SK-N-SH treated with all-trans-retinoic acid at 6 μM for 48 hours (cell line): ENCODE data around the gene LRRC75A.

ENCODE experiments used
- ATAC-seq: fragments of 200-7000 bp; cut with Tn5 transposase; 3 replicates; pipeline ENCODE4 v1.9.1; 2020; ENCODE audit warnings: mild to moderate bottlenecking, moderate library complexity
- CREB5 ChIP-seq: fragments of 250-450 bp; sonication (Bioruptor Pico); IDR thresholded peaks from 2 replicates; pipeline ENCODE4 v1.5.1; 2020; ENCODE audit warnings: low read depth, mild to moderate bottlenecking, moderate library complexity
- CSDC2 ChIP-seq: fragments of 250-450 bp; sonication (Bioruptor Pico); IDR thresholded peaks from 2 replicates; pipeline ENCODE4 v1.5.0; 2020; ENCODE audit warnings: mild to moderate bottlenecking, moderate library complexity
- CSRNP3 ChIP-seq: fragments of 250-450 bp; sonication (Bioruptor Pico); IDR thresholded peaks from 2 replicates; pipeline ENCODE4 v1.5.1; 2021; ENCODE audit warnings: mild to moderate bottlenecking, moderate library complexity
- ESRRG ChIP-seq: fragments of 250-450 bp; sonication (Bioruptor Pico); IDR thresholded peaks from 2 replicates; pipeline ENCODE4 v1.6.1; 2021; ENCODE audit warnings: mild to moderate bottlenecking
- GLIS3 ChIP-seq: fragments of 250-450 bp; sonication (Bioruptor Pico); IDR thresholded peaks from 2 replicates; pipeline ENCODE4 v1.5.0; 2020; ENCODE audit warnings: mild to moderate bottlenecking, moderate library complexity
- ISL1 ChIP-seq: fragments of 250-450 bp; sonication (Bioruptor Pico); IDR thresholded peaks from 2 replicates; pipeline ENCODE4 v2.1.2; 2022; ENCODE audit warnings: mild to moderate bottlenecking, moderate library complexity
- OSR1 ChIP-seq: fragments of 250-450 bp; sonication (Bioruptor Pico); IDR thresholded peaks from 2 replicates; pipeline ENCODE4 v1.8.0; 2022; ENCODE audit warnings: moderate library complexity, mild to moderate bottlenecking, inconsistent platforms
- PATZ1 ChIP-seq: fragments of 250-450 bp; sonication (Bioruptor Pico); IDR thresholded peaks from 2 replicates; pipeline ENCODE4 v1.8.0; 2020; ENCODE audit warnings: mild to moderate bottlenecking, moderate library complexity, borderline replicate concordance
- POU6F1 ChIP-seq: fragments of 250-450 bp; sonication (Bioruptor Pico); IDR thresholded peaks from 2 replicates; pipeline ENCODE4 v1.8.0; 2021; ENCODE audit warnings: low read depth, mild to moderate bottlenecking, moderate library complexity, borderline replicate concordance
- PPARA ChIP-seq: fragments of 250-450 bp; sonication (Bioruptor Pico); IDR thresholded peaks from 2 replicates; pipeline ENCODE4 v1.5.0; 2020; ENCODE audit warnings: mild to moderate bottlenecking, borderline replicate concordance
- RARB ChIP-seq: fragments of 250-450 bp; sonication (Bioruptor Pico); IDR thresholded peaks from 2 replicates; pipeline ENCODE4 v1.8.0; 2021; ENCODE audit warnings: mild to moderate bottlenecking, moderate library complexity
- SNAI2 ChIP-seq: fragments of 250-450 bp; sonication (Bioruptor Pico); IDR thresholded peaks from 2 replicates; pipeline ENCODE4 v1.5.0; 2020; ENCODE audit warnings: mild to moderate bottlenecking, moderate library complexity
- TCF4 ChIP-seq: fragments of 250-450 bp; sonication (Bioruptor Pico); IDR thresholded peaks from 2 replicates; pipeline ENCODE4 v1.8.0; 2021; ENCODE audit warnings: mild to moderate bottlenecking, moderate library complexity, borderline replicate concordance
- TOX ChIP-seq: fragments of 250-450 bp; sonication (Bioruptor Pico); IDR thresholded peaks from 2 replicates; pipeline ENCODE4 v1.8.0; 2021; ENCODE audit warnings: mild to moderate bottlenecking, moderate library complexity, borderline replicate concordance
- TSHZ2 ChIP-seq: fragments of 250-450 bp; sonication (Bioruptor Pico); IDR thresholded peaks from 2 replicates; pipeline ENCODE4 v1.5.0; 2020; ENCODE audit warnings: mild to moderate bottlenecking, moderate library complexity
- ZFP3 ChIP-seq: fragments of 250-450 bp; sonication (Bioruptor Pico); IDR thresholded peaks from 2 replicates; pipeline ENCODE4 v1.5.0; 2020; ENCODE audit warnings: mild to moderate bottlenecking, moderate library complexity
- ZFP30 ChIP-seq: fragments of 450-650 bp; formaldehyde crosslinking; IDR thresholded peaks from 2 replicates; pipeline ENCODE4 v1.5.0; 2022; ENCODE audit warnings: mild to moderate bottlenecking, moderate library complexity
- ZNF565 ChIP-seq: fragments of 450-650 bp; formaldehyde crosslinking; conservative IDR thresholded peaks from 2 replicates; pipeline ENCODE4 v1.5.0; 2020; ENCODE audit warnings: low read depth, mild to moderate bottlenecking, moderate library complexity
- ZNF70 ChIP-seq: fragments of 450-650 bp; formaldehyde crosslinking; IDR thresholded peaks from 2 replicates; pipeline ENCODE4 v1.5.0; 2020; ENCODE audit warnings: mild to moderate bottlenecking, moderate library complexity
- ZNF8 ChIP-seq: fragments of 450-650 bp; formaldehyde crosslinking; IDR thresholded peaks from 2 replicates; pipeline ENCODE4 v1.5.0; 2020; ENCODE audit warnings: mild to moderate bottlenecking, moderate library complexity

Gene LRRC75A

GRCh38 chr17:16450028-16450427, 42.0 kb downstream of the LRRC75A start:
- no peak for ATAC-seq
- TF ChIP-seq CSDC2 (CRISPR knock-in tag): no peak
- no peak for TF ChIP-seq ZNF565 (CRISPR knock-in tag)
- no peak for TF ChIP-seq SNAI2 (CRISPR knock-in tag)
- no peak for TF ChIP-seq ESRRG (CRISPR knock-in tag)
- TF ChIP-seq TOX: no peak
- no peak for TF ChIP-seq TCF4 (CRISPR knock-in tag)
- no peak for TF ChIP-seq CREB5
- no peak for TF ChIP-seq ISL1
- TF ChIP-seq POU6F1 (CRISPR knock-in tag): no peak
- TF ChIP-seq ZNF8 (CRISPR knock-in tag): no peak
- TF ChIP-seq ZFP3 (CRISPR knock-in tag): no peak
- TF ChIP-seq, all 23 proteins: peak for 0

GRCh38 chr17:16449121-16449570, 42.8 kb downstream of the LRRC75A start:
- ATAC-seq: no peak
- TF ChIP-seq OSR1 (CRISPR knock-in tag) (no peak), CREB5 (no peak), ZNF565 (CRISPR knock-in tag) (no peak), PATZ1 (no peak), ISL1 (no peak), PPARA (CRISPR knock-in tag) (no peak), TOX (no peak), ZFP3 (CRISPR knock-in tag) (no peak), SNAI2 (CRISPR knock-in tag) (no peak), CSRNP3 (CRISPR knock-in tag) (no peak), TSHZ2 (no peak)

GRCh38 chr17:16448490-16448889, 43.5 kb downstream of the LRRC75A start:
- no peak for TF ChIP-seq ZFP3 (CRISPR knock-in tag)
- no peak for TF ChIP-seq ZNF70 (CRISPR knock-in tag)
- TF ChIP-seq TCF4 (CRISPR knock-in tag): no peak
- TF ChIP-seq ESRRG (CRISPR knock-in tag): no peak
- no peak for TF ChIP-seq TSHZ2
- no peak for TF ChIP-seq PPARA (CRISPR knock-in tag)
- TF ChIP-seq TOX: no peak
- TF ChIP-seq ZFP30 (CRISPR knock-in tag): no peak
- no peak for TF ChIP-seq ZNF8 (CRISPR knock-in tag)
- no peak for TF ChIP-seq CREB5
- no peak for TF ChIP-seq POU6F1 (CRISPR knock-in tag)
- TF ChIP-seq RARB: no peak
- TF ChIP-seq GLIS3 (CRISPR knock-in tag): no peak
- ATAC-seq: no peak
